DMS153 treated with DMSO at 0.1 percent for 48 hours (cell line): ENCODE data around the gene CDK6.

Experiments
- DNase-seq: peaks from one replicate; lab custom pipeline; 2025; ENCODE audit not compliant: unreplicated experiment; lab: John Stamatoyannopoulos, UW

CDK6 gene

GRCh38 chr7:92847305-92847704 is 10.9 kb upstream of the CDK6 start:
- no peak for DNase-seq

GRCh38 chr7:92845736-92846135 is 9.4 kb upstream of the CDK6 start:
- DNase-seq, result no peak

- no peak for DNase-seq
Observed at GRCh38 chr7:92843781-92844180, 7.4 kb upstream of the CDK6 start.

- DNase-seq, result no peak
Observed at GRCh38 chr7:92843034-92843760, 6.8 kb upstream of the CDK6 start.

GRCh38 chr7:92841192-92841591 is 4.8 kb upstream of the CDK6 start:
- no peak for DNase-seq

GRCh38 chr7:92840316-92840715 is 3.9 kb upstream of the CDK6 start:
- DNase-seq, result no peak

GRCh38 chr7:92839901-92840300 is 3.5 kb upstream of the CDK6 start:
- no peak for DNase-seq

GRCh38 chr7:92838934-92839333 is 2.6 kb upstream of the CDK6 start:
- DNase-seq, result no peak

GRCh38 chr7:92837000-92837749 is 802 bp upstream of the CDK6 start:
- no peak for DNase-seq

GRCh38 chr7:92835851-92836488 is 403 bp downstream of the CDK6 start:
- no peak for DNase-seq

- no peak for DNase-seq
Observed at GRCh38 chr7:92835261-92835850, 1.0 kb downstream of the CDK6 start.

GRCh38 chr7:92834507-92835260 is 1.7 kb downstream of the CDK6 start:
- no peak for DNase-seq

- DNase-seq, result no peak
Observed at GRCh38 chr7:92833766-92834506, 2.4 kb downstream of the CDK6 start.

- peak; percentile 81 for DNase-seq
Observed at GRCh38 chr7:92833024-92833765, 3.2 kb downstream of the CDK6 start.

GRCh38 chr7:92832534-92833023 is 3.8 kb downstream of the CDK6 start:
- no peak for DNase-seq

- DNase-seq, result no peak
Observed at GRCh38 chr7:92831716-92832533, 4.4 kb downstream of the CDK6 start.

GRCh38 chr7:92830532-92831110 is 5.8 kb downstream of the CDK6 start:
- no peak for DNase-seq

- no peak for DNase-seq
Observed at GRCh38 chr7:92830027-92830426, 6.3 kb downstream of the CDK6 start.
